Cardiac fibroblast (primary cell): ENCODE data around the gene CCDC43.
"Not testable (repeated sequence)": the region's sequence is repeated elsewhere in the genome, so short reads cannot be mapped to it uniquely, and the experiment has no call there.

Source experiments
- DNase-seq, 2 donors: peaks; one replicate each; pipeline versions ENCODE4 v3.0.0 to v3.0.0-alpha.2; 2010; ENCODE audit warnings: low read depth in 2 of 2
- H3K4me3 ChIP-seq, 2 donors: replicated peaks in 1 of 2; 1 replicate in 1 of 2; 2 replicates in 1 of 2; pipeline ENCODE4 v1.5.1; 2011; ENCODE audit warnings: low read depth in 2 of 2, low read length in 2 of 2, mild to moderate bottlenecking in 2 of 2, moderate library complexity in 1 of 2
- CTCF ChIP-seq: IDR thresholded peaks from one replicate; pipeline ENCODE4 v1.5.1; 2011; ENCODE audit warnings: low read depth, mild to moderate bottlenecking, low read length, inconsistent platforms

Gene CCDC43, protein sequence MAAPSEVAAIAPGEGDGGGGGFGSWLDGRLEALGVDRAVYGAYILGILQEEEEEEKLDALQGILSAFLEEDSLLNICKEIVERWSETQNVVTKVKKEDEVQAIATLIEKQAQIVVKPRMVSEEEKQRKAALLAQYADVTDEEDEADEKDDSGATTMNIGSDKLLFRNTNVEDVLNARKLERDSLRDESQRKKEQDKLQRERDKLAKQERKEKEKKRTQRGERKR

GRCh38 chr17:44689477-44690217 is at the start of gene CCDC43:
Gene CCDC43 (minus strand): TSS chr17:44689776. CDS start chr17:44689753, 23 bp downstream.
- H3K4me3 ChIP-seq = peak within 1 kb of the TSS; percentile 95 to 99
- peak; percentile 96 to 97 for DNase-seq
- no peak for TF ChIP-seq CTCF

DNA sequence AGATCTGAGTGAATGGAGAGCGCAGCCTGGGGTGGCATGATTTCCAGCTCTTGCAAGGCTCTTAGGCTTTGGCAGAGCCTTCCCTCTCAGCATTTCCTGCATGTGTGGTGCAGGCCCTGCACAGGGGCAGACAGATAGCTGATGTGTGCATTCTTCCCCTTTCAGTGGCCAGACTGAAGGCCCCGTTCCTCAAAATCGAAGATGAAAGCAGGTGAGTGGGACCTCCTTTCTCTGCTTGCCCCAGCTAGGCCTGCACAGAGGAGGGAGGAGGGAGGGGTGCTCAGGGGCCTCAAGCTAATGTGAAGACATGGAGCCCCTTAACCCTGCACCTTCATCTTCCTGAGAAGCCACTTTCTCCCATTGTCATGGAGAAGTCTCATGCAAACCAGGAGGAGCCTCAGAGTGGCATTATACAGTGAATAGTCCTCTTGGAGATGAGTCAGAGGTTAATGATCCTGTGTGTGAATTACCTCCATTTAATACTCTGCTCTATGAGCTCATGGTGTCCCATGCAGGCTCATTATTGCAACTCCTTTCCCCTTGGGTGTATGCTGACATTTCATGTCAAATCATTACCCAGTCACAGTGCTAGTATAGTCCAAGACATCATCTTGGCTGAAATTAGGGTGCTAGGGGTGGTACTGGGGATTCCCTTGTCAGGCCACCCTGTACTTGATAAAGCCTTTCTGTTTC is 48.8 kb upstream of the CCDC43 start:
- no peak for TF ChIP-seq CTCF
- H3K4me3 ChIP-seq = no peak overlapping the region
- DNase-seq = peak in 1 of 2 donors; percentile 17

DNA sequence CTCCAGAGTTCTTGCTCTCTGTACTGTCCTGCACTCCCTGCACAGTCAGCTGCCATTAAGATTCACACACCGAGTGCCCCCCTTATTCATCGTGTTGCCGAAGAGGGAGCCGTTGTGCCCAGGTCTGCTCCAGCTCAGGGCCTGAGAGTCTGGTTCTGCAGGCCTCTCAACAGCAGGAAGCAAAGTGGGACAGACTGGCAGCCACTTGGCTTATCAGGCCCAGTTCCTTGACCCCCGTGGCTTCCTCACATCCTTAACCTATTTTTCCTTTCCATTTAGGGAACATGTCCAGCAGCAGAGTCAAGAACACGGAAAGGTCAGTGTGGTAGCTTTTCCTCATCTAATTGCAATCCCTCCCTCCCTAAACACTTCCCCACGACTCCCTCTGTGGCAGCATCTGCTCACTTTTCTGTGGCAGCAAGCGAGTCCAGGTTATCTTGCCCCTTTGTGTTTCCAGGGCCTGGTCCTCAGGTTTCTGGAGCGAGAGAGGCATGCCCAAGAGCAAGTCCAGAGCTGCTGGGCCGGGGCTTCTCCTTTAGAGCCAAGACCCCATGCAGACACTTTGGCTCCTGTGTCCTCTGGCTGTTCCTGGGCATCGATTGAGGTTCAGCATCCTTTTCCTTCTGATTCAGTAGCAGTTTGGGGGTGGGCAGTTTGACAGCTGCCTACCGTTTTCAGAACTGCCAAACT is 47.1 kb upstream of the CCDC43 start:
- no peak for TF ChIP-seq CTCF
- H3K4me3 ChIP-seq = no peak overlapping the region
- DNase-seq = no peak

DNA sequence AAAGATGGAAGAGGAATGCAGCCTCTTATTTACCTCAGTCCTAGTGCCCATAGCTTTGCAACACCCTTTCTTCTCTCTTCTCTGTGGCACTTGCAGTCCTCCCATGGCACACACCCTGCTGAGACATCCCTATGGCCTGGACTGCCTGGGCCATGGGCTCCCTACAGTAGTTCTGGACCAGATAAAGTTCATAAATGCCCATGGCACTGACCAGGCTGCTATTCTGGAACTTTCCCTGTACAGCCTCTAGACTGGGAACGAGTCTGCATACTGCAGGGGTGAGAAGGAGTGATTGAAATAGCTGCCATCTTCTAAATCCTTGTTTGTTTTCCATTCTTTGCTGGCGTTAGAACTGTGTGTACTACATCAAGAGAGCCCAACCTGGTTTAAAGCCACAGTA is 44.7 kb upstream of the CCDC43 start:
- no peak overlapping the region for H3K4me3 ChIP-seq
- no peak for DNase-seq
- TF ChIP-seq CTCF = no peak

- no peak overlapping the region for H3K4me3 ChIP-seq
- TF ChIP-seq CTCF = peak; percentile 33
- peak in 1 of 2 donors; percentile 8 for DNase-seq
Measured at GRCh38 chr17:44733753-44734152, 44.2 kb upstream of the CCDC43 start.

DNA sequence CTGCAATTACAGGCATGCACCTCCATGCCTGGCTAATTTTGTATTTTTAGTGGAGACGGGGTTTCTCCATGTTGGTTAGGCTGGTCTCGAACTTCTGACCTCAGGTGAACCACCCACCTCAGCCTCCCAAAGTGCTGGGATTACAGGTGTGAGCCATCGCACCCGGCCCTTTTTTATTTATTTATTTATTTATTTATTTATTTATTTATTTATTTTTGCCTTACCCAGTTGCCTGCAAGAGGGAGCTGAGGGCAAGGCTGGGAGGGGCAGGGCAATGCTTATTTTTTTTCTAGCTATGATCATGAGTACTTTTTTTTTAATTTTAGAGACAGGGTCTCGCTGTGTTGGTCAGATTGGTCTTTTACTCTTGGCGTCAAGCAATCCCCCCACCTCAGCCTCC is 36.5 kb upstream of the CCDC43 start:
- not testable (repeated sequence) for DNase-seq, H3K4me3 ChIP-seq

- TF ChIP-seq CTCF = no peak
- DNase-seq = no peak
- no peak overlapping the region for H3K4me3 ChIP-seq
Measured at GRCh38 chr17:44722254-44722653, 32.7 kb upstream of the CCDC43 start.
